OCI-LY7 (cell line): ENCODE results near the gene DIP2C. TPM values are rescaled to one million over a fixed set of nuclear protein-coding genes. Genes with fewer than 3 reads are reported as not detected.
"Not testable (repeated sequence)": the region's sequence is repeated elsewhere in the genome, so short reads cannot be mapped to it uniquely, and the experiment has no call there.

Experiments
- BruUV-seq: library from RNA; stranded (reverse); fragments of 400-500 nt; replicated peaks from 2 replicates; lab custom pipeline; 2021; lab: Mats Ljungman, UMichigan
- CTCF ChIA-PET: fragments of 300-600 bp; sonication (Branson Sonifier 250); formaldehyde crosslinking; loops from one replicate; lab custom pipeline; 2022; ENCODE audit warnings: antibody characterized with exemption; ENCODE audit not compliant: unreplicated experiment; lab: Charles Lee
- POLR2A ChIA-PET: fragments of 300-600 bp; sonication (Branson Sonifier 250); formaldehyde crosslinking; loops from one replicate; lab custom pipeline; 2022; ENCODE audit warnings: antibody characterized with exemption; lab: Charles Lee
- DNase-seq: peaks from one replicate; pipeline ENCODE4 v3.0.0-alpha.2; 2015; ENCODE audit warnings: low spot score
- H2AFZ ChIP-seq: fragments of 200-600 bp; sonication (generic), shearing (Covaris generic); 2 replicates; pipeline ENCODE4 v1.6.1; 2014; ENCODE audit warnings: mild to moderate bottlenecking, antibody characterized with exemption, low read length, moderate library complexity
- H3K27ac ChIP-seq: fragments of 200-600 bp; sonication (generic); 2 replicates; pipeline ENCODE4 v1.5.1; 2014; ENCODE audit warnings: mixed run types, low read depth, mild to moderate bottlenecking, moderate library complexity, low read length, inconsistent platforms; ENCODE audit not compliant: poor library complexity, severe bottlenecking
- H3K36me3 ChIP-seq: fragments of 200-600 bp; sonication (generic); 2 replicates; pipeline ENCODE4 v1.6.1; 2014; ENCODE audit warnings: mild to moderate bottlenecking, antibody characterized with exemption, low read length, moderate library complexity, mixed read lengths; ENCODE audit not compliant: insufficient read depth
- H3K4me1 ChIP-seq: fragments of 200-600 bp; sonication (generic); 2 replicates; pipeline ENCODE4 v1.5.1; 2014; ENCODE audit warnings: mild to moderate bottlenecking, low read length; ENCODE audit not compliant: insufficient read depth, poor library complexity, severe bottlenecking
- H3K4me2 ChIP-seq: fragments of 200-600 bp; sonication (generic); 2 replicates; pipeline ENCODE4 v1.6.1; 2014; ENCODE audit warnings: mild to moderate bottlenecking, low read length
- H3K4me3 ChIP-seq: fragments of 200-600 bp; sonication (generic); 2 replicates; pipeline ENCODE4 v1.5.1; 2014; ENCODE audit warnings: mild to moderate bottlenecking, low read depth, low read length; ENCODE audit not compliant: poor library complexity, severe bottlenecking
- H3K79me2 ChIP-seq: fragments of 200-600 bp; sonication (generic); 2 replicates; pipeline ENCODE4 v1.6.1; 2016; ENCODE audit warnings: low read depth, mild to moderate bottlenecking, low read length, moderate library complexity, mixed read lengths; ENCODE audit not compliant: insufficient read depth
- H3K9me2 ChIP-seq: fragments of 200-600 bp; sonication (generic); 2 replicates; pipeline ENCODE4 v1.6.1; 2016; ENCODE audit warnings: mild to moderate bottlenecking, low read length, mixed read lengths; ENCODE audit not compliant: insufficient read depth
- H3K9me3 ChIP-seq: fragments of 200-600 bp; sonication (generic); 2 replicates; pipeline ENCODE4 v1.6.1; 2014; ENCODE audit warnings: mild to moderate bottlenecking, mixed run types, low read length, mixed read lengths
- H4K20me1 ChIP-seq: fragments of 200-600 bp; sonication (generic); 2 replicates; pipeline ENCODE4 v1.6.1; 2014; ENCODE audit warnings: mild to moderate bottlenecking, antibody characterized with exemption, low read length, moderate library complexity, mixed read lengths; ENCODE audit not compliant: insufficient read depth
- CTCF ChIP-seq: fragments of 200-600 bp; sonication (generic); conservative IDR thresholded peaks from 2 replicates; pipeline ENCODE4 v1.5.1; 2014; ENCODE audit warnings: mild to moderate bottlenecking, antibody characterized with exemption, low read length, moderate library complexity, mixed read lengths
- EZH2phosphoT487 ChIP-seq: fragments of 200-600 bp; sonication (generic); IDR thresholded peaks from 2 replicates; pipeline ENCODE4 v1.6.1; 2018; ENCODE audit warnings: low read depth, borderline replicate concordance, mild to moderate bottlenecking, mixed run types, antibody characterized with exemption, low read length, moderate library complexity, mixed read lengths
- intact Hi-C: fragments of 100-400 bp; cut with micrococcal nuclease; formaldehyde crosslinking; loops from one replicate; pipeline ENCODE4 v1.10.0; 2022; ENCODE audit not compliant: unreplicated experiment
- total RNA-seq, 2 experiments: library from RNA; depleted of rRNA in 1 of 2; stranded (reverse); fragments of >200 nt in 1 of 2; shearing (Covaris generic) in 1 of 2; gene quantifications; 2 replicates each; pipeline ENCODE4 v1.2.3, GENCODE V29; 2014 to 2022

DIP2C gene
- total RNA-seq, 2 experiments from 2014 or later, result 10.9 to 29.5 TPM

GRCh38 chr10:612696-613095 lies 76.8 kb downstream of the DIP2C start:
- DNase-seq, result no peak
- Histone ChIP-seq H3K79me2 (no peaks in the 10 kb centered on the region), H3K4me3 (no peak overlapping the region), H3K4me1 (no peaks in the 10 kb centered on the region), H3K9me3 (no peaks in the 10 kb centered on the region), H4K20me1 (no peaks in the 10 kb centered on the region), H2AFZ (no peak overlapping the region), H3K9me2 (no peaks in the 10 kb centered on the region), H3K4me2 (no peak overlapping the region), H3K27ac (no peak overlapping the region), H3K36me3 (no peaks in the 10 kb centered on the region)
- intact Hi-C loops, result no loop called here
- CTCF ChIA-PET, result no interaction called here
- no TSS peak for BruUV-seq
- POLR2A ChIA-PET, result interaction anchor here (0.7 to 1.4 kb wide), 3 partner anchors 17 to 431 kb away, joined by 3 read pairs; no protein-coding TSS in a partner anchor
- TF ChIP-seq CTCF, result no peak

GRCh38 chr10:610642-611305 lies 78.7 kb downstream of the DIP2C start:
- H3K4me1 ChIP-seq, H3K9me3 ChIP-seq, H3K27ac ChIP-seq, H3K36me3 ChIP-seq, intact Hi-C loops, CTCF ChIA-PET, DNase-seq, H2AFZ ChIP-seq, H3K4me2 ChIP-seq, H3K9me2 ChIP-seq, H3K79me2 ChIP-seq, BruUV-seq, H3K4me3 ChIP-seq, H4K20me1 ChIP-seq, POLR2A ChIA-PET: not testable (repeated sequence)

GRCh38 chr10:609868-610545 lies 79.5 kb downstream of the DIP2C start:
- intact Hi-C loops, result no loop called here
- TF ChIP-seq CTCF (no peak), EZH2phosphoT487 (no peak)
- H3K4me3 ChIP-seq, result no peak overlapping the region
- H3K36me3 ChIP-seq, result no peaks in the 10 kb centered on the region
- H3K9me3 ChIP-seq, result no peaks in the 10 kb centered on the region
- BruUV-seq, result no TSS peak
- H3K27ac ChIP-seq, result no peak overlapping the region
- POLR2A ChIA-PET, result no interaction called here
- no peaks in the 10 kb centered on the region for H3K4me1 ChIP-seq
- no peaks in the 10 kb centered on the region for H3K9me2 ChIP-seq
- H4K20me1 ChIP-seq, result no peaks in the 10 kb centered on the region
- CTCF ChIA-PET, result no interaction called here
- H3K79me2 ChIP-seq, result no peaks in the 10 kb centered on the region
- no peak for DNase-seq
- H3K4me2 ChIP-seq, result no peak overlapping the region
- no peak overlapping the region for H2AFZ ChIP-seq
